ENCODE measurements around the gene EVX2. TPM values are rescaled to one million over a fixed set of nuclear protein-coding genes. Genes with fewer than 3 reads are reported as not detected.

EVX2 gene
- total RNA-seq, 1 donor from 2014 or later = not detected

- peak overlapping the region; percentile 73 for H3K4me3 ChIP-seq (ENCODE audit: low read depth, low read length)
- TF ChIP-seq, protein P1, sequence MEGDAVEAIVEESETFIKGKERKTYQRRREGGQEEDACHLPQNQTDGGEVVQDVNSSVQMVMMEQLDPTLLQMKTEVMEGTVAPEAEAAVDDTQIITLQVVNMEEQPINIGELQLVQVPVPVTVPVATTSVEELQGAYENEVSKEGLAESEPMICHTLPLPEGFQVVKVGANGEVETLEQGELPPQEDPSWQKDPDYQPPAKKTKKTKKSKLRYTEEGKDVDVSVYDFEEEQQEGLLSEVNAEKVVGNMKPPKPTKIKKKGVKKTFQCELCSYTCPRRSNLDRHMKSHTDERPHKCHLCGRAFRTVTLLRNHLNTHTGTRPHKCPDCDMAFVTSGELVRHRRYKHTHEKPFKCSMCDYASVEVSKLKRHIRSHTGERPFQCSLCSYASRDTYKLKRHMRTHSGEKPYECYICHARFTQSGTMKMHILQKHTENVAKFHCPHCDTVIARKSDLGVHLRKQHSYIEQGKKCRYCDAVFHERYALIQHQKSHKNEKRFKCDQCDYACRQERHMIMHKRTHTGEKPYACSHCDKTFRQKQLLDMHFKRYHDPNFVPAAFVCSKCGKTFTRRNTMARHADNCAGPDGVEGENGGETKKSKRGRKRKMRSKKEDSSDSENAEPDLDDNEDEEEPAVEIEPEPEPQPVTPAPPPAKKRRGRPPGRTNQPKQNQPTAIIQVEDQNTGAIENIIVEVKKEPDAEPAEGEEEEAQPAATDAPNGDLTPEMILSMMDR (conservative IDR thresholded peaks at IDR 0.05; ENCODE audit: low read depth, low read length) = no peak
- DNase-seq (ENCODE audit: low read depth) = no peak
Measured at GRCh38 chr2:176121190-176122051, 37.7 kb upstream of the EVX2 start.

DNA sequence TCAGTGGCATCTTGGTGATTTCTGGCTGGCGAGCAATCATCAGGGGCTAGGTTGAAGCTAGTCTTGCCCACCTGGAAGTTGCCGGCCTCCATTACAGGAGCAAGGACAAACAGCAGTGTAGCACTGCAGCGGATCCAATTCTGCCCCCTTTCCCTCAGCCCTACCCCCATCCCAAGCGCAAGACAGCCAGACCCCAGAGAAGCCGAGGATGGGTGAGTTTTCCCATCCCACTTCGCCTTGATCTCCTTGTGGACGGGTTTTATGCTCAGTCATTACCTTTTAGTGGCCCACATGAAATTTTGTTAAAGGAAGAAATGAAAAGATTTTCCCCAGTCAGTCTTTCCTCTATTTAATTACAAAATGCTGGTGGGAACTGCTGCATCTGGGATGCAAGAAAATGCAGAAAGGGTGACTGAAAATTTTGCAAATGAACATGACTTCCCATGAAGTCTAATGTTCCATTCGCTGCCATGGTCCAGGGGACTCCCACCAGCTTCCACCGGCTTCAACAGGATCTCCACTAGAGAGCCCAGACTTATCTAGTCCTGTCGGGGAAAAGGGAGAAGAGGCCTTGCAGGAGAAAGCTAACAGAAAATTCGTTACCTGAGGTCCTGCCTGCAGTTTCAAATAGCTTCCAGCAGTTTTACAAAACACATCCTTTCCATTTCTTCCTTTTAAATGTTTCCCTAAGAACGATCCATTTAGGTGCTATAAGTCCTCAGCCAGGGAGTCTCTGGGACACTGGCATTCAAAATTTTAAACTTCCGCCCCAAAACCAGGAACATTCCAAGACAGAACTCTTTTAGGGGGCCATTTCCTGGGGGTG is 36.8 kb upstream of the EVX2 start:
- TF ChIP-seq, protein P1 (conservative IDR thresholded peaks at IDR 0.05; ENCODE audit: low read depth, low read length) = no peak
- peak overlapping the region; percentile 73 for H3K4me3 ChIP-seq (ENCODE audit: low read depth, low read length)
- no peak for DNase-seq (ENCODE audit: low read depth)

GRCh38 chr2:176118601-176119339 is 35.0 kb upstream of the EVX2 start:
- no peak for DNase-seq (ENCODE audit: low read depth)
- peak overlapping the region; percentile 49 for H3K4me3 ChIP-seq (ENCODE audit: low read depth, low read length)
- TF ChIP-seq, protein P1 (conservative IDR thresholded peaks at IDR 0.05; ENCODE audit: low read depth, low read length) = peak; percentile 77

GRCh38 chr2:176117823-176118371 is 34.1 kb upstream of the EVX2 start:
- H3K4me3 ChIP-seq (ENCODE audit: low read depth, low read length) = peak overlapping the region; percentile 49
- DNase-seq (ENCODE audit: low read depth) = no peak
- TF ChIP-seq, protein P1 (conservative IDR thresholded peaks at IDR 0.05; ENCODE audit: low read depth, low read length) = no peak

GRCh38 chr2:176117162-176117822 is 33.5 kb upstream of the EVX2 start:
- H3K4me3 ChIP-seq (ENCODE audit: low read depth, low read length) = peak overlapping the region; percentile 49
- TF ChIP-seq, protein P1 (conservative IDR thresholded peaks at IDR 0.05; ENCODE audit: low read depth, low read length) = no peak
- no peak for DNase-seq (ENCODE audit: low read depth)

All from epithelial cell of proximal tubule (primary cell).